Heart right ventricle (tissue), 16 donors: Measurements from ENCODE around the gene MISP3. TPM values are rescaled to one million over a fixed set of nuclear protein-coding genes. Genes with fewer than 3 reads are reported as not detected.
A peak's percentile ranks its signal among the peaks of the same experiment; 100 is the strongest.

Experiments used
- ATAC-seq, 8 donors: fragments of 200-7000 bp; cut with Tn5 transposase; one replicate each; pipeline ENCODE4 v1.9.1; 2020; ENCODE audit warnings: mild to moderate bottlenecking in 8 of 8, moderate library complexity in 8 of 8, moderate number of reproducible peaks in 1 of 8
- DNase-seq, 2 donors: peaks; one replicate each; pipeline ENCODE4 v3.0.0-alpha.2; 2020
- H3K27ac ChIP-seq, 10 donors: fragments of 200-600 bp; sonication (generic) in 2 of 10; one replicate each; pipeline versions ENCODE4 v1.5.0 to v1.8.0; 2020 to 2022; ENCODE audit warnings: mild to moderate bottlenecking in 3 of 10
- H3K27me3 ChIP-seq, 7 donors: fragments of 200-600 bp; one replicate each; pipeline ENCODE4 v1.8.0; 2021 to 2022; ENCODE audit warnings: mild to moderate bottlenecking in 2 of 7
- H3K36me3 ChIP-seq, 9 donors: fragments of 200-600 bp; sonication (generic) in 1 of 9; one replicate each; pipeline versions ENCODE4 v1.5.0 to v1.8.0; 2020 to 2022; ENCODE audit warnings: mild to moderate bottlenecking in 2 of 9
- H3K4me1 ChIP-seq, 9 donors: fragments of 200-600 bp; sonication (generic) in 1 of 9; one replicate each; pipeline versions ENCODE4 v1.5.0 to v1.8.0; 2020 to 2022; ENCODE audit warnings: mild to moderate bottlenecking in 4 of 9
- H3K4me3 ChIP-seq, 10 donors: fragments of 200-600 bp; sonication (generic) in 2 of 10; one replicate each; pipeline versions ENCODE4 v1.5.0 to v1.8.0; 2020 to 2022; ENCODE audit warnings: mild to moderate bottlenecking in 7 of 10, moderate library complexity in 2 of 10
- H3K9me3 ChIP-seq, 11 donors: fragments of 200-600 bp in 10 of 11; sonication (generic) in 2 of 11; one replicate each; pipeline versions ENCODE4 v1.5.0 to v1.8.0; 2013 to 2022; ENCODE audit warnings: mild to moderate bottlenecking in 2 of 11, control low read depth in 1 of 11, moderate library complexity in 1 of 11
- WGBS, 2 donors: extraction: QIAGEN DNeasy Blood & Tissue Kit; methylation state at CpG; one replicate each; pipeline ENCODE4 v1.1.7; 2013; ENCODE audit warnings: inconsistent platforms in 1 of 2; 5-methylcytosine and 5-hydroxymethylcytosine counted together
- intact Hi-C, 10 donors: fragments of 100-400 bp; cut with DNase I; formaldehyde crosslinking; loops; one replicate each; pipeline versions ENCODE4 v1.11.1 to v1.14.2; 2022
- polyA plus RNA-seq, 2 donors: library from polyadenylated mRNA; stranded (reverse); fragments of 200-250 nt; gene quantifications; one replicate each; pipeline ENCODE4 v1.2.3, GENCODE V29; 2013
- total RNA-seq, 10 donors: library from RNA; stranded (reverse); fragmentation: NEBNext Ultra II Directional in 3 of 10; extraction: Animal tissue kit (Norgen Biotek cat#: 25700) in 3 of 10; gene quantifications; one replicate each; pipeline versions ENCODE4 v1.2.1 to v1.2.4, GENCODE V29; 2021 to 2023
- TF ChIP-seq, protein P1 (sequence below), 9 donors: fragments of 200-600 bp; sonication (generic) in 2 of 9; IDR thresholded peaks; one replicate each; pipeline versions ENCODE4 v1.5.0 to v1.8.0; 2021 to 2022; ENCODE audit warnings: antibody characterized with exemption in 9 of 9, mild to moderate bottlenecking in 5 of 9, moderate library complexity in 1 of 9
- donor health status: Arrhythmogenic right ventricular cardiomyopathy.
- donor health status: ischemic (EF 13 %, LVEDD 7.1; RV severe dilation, severe dysfunction).
- donor health status: healthy with polysubstance abuse.
- donor health status: DM: no; HTN: yes; CAD: no.
- donor health status: DM: no; HTN: no; CAD: no.
- donor health status: ischemic (EF 25% LVEDD 6.9; RV normal size, moderate dysfunction).
- donor health status: ischemic (EF 25% LVEDD 5.7; RV mildly dilated, moderate dysfunction).
- donor health status: healthy.
- donor health status: DM: yes; HTN: yes; CAD: no.
- donor health status: Ischemic cardiomyopathy.
- donor health status: ischemic (EF 35%, LVEDD 5.7; RV mildly dilated, moderate dysfunction).
- donor health status: nonischemic (EF 11% LVEDD 7.7; RV severe dilation, severe dysfunction).
- donor health status: DM: yes; HTN: yes; CAD: no.
- donor health status: PGD.
- donor health status: ischemic (EF 29% LVEDD 5.4; RV normal size, mild dysfunction).
- donor health status: nonischemic (EF 23%, LVEDD 6.1; RV moderate dilation, normal function).

The MISP3 gene
- total and polyA plus RNA-seq, 12 donors: 3.1 to 12.4 (median 5.9) TPM

DNA sequence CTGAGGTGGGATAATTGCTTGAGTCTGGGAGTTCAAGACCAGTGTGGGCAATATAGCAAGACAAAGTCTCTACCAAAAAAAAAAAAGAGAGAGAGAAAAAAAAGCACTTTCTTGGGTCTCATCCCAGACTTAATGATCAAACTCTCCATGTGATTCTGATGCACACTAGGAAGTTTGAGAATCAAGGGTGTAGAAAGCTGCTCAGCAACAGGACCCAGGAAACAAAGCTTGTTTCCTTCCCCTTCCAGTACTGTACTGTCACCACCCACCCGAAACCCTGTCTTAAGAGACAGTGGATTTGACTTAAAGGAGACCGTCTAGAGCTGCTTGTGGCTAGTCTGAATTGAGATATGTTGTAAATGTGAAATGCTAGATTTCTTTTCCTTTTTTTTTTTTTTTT, 5.8 kb downstream of the MISP3 start:
- 76 to 83% methylated on average over 2 of the region's 2 CpGs for WGBS, 2 donors
- no peak overlapping the region for H3K4me3 ChIP-seq
- intact Hi-C loops: loop anchor here in 3 of 10 donors (5.0 to 10.0 kb wide), 4 partner anchors 39 to 484 kb away; partner anchors contain the start of genes C19orf53 (in 1 of the 3), MRI1 (in 1 of the 3) and PRKACA (in 1 of the 3)
- ATAC-seq: no peak
- DNase-seq: no peak
- H3K9me3 ChIP-seq: no peaks in the 10 kb centered on the region
- TF ChIP-seq, protein P1, sequence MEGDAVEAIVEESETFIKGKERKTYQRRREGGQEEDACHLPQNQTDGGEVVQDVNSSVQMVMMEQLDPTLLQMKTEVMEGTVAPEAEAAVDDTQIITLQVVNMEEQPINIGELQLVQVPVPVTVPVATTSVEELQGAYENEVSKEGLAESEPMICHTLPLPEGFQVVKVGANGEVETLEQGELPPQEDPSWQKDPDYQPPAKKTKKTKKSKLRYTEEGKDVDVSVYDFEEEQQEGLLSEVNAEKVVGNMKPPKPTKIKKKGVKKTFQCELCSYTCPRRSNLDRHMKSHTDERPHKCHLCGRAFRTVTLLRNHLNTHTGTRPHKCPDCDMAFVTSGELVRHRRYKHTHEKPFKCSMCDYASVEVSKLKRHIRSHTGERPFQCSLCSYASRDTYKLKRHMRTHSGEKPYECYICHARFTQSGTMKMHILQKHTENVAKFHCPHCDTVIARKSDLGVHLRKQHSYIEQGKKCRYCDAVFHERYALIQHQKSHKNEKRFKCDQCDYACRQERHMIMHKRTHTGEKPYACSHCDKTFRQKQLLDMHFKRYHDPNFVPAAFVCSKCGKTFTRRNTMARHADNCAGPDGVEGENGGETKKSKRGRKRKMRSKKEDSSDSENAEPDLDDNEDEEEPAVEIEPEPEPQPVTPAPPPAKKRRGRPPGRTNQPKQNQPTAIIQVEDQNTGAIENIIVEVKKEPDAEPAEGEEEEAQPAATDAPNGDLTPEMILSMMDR (IDR thresholded peaks at IDR 0.05): no peak
- peaks cover 11 to 65% (median 38%) of the 10 kb centered on the region in 9 donors for H3K4me1 ChIP-seq
- H3K36me3 ChIP-seq: peaks cover 0 to 2% (median 0%) of the 10 kb centered on the region in 9 donors
- peak overlapping the region in 1 of 10 donors; percentile 64 for H3K27ac ChIP-seq
- H3K27me3 ChIP-seq: no peaks in the 10 kb centered on the region

DNA sequence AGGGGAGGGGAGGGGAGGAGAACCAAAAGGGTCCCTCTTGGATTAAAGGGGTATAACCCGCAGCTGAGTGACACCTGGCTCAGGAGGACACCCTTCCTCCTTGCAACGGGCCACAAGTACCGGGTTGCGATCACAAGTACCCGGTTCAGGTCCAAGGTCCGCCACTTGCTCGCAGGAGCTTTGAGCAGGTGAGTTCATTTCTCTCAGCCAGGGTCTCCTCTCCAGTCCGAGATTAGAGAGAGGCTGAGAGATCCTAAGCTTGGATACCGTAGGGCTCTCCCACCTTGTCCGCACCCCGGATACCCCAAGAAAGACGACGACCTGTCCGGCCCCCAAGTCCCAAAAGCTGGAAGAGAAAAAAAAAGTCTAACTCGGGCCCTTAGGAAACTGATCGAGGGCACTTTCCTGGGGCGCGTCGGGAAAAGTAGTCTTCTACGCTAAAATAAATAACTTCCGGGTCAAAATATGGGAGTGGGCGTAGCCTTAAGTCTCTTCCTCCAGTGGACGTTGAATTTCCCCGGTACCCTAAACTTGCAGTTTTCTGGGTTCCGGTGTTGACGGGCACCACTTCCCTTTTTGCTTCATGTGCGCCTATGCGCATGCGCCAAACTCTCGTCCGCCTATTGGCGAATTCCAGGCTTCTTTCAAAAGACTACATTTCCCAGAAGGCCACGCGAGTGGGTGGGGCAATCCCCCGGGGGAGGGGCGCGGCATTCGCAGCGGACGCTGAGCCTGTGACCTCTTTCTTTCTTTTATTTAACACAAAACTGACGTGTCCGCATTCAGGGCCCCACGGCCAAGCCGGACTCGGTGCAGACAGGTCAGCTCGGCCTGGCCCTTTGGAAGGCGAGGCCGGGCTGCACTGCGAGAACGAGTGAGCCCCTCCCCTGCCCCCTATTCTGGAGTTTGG, 8.6 kb downstream of the MISP3 start:
- TF ChIP-seq, protein P1 (IDR thresholded peaks at IDR 0.05): no peak
- intact Hi-C loops: loop anchor here in 8 of 10 donors (5.0 to 10.0 kb wide), 3 partner anchors 36 to 56 kb away; partner anchors contain the start of genes PRKACA (in 7 of the 8) and ASF1B (in 2 of the 8)
- 1% methylated on average over 50 of the region's 50 CpGs for WGBS, 2 donors
- Histone ChIP-seq H3K4me1 (peaks cover 5 to 42% (median 19%) of the 10 kb centered on the region in 9 donors), H3K27me3 (no peaks in the 10 kb centered on the region), H3K27ac (peak overlapping the region; percentile 88 to 97 (median 94)), H3K4me3 (peak overlapping the region; percentile 63 to 93 (median 82)), H3K36me3 (peaks cover 0 to 5% (median 0%) of the 10 kb centered on the region in 9 donors), H3K9me3 (no peaks in the 10 kb centered on the region)
- ATAC-seq (peak; percentile 89 to 97 (median 96)), DNase-seq (peak; percentile 99 to 100)

GRCh38 chr19:14081797-14082674, 9.4 kb downstream of the MISP3 start:
- ATAC-seq (peak in 3 of 8 donors; percentile 25 to 67 (median 43)), DNase-seq (peak; percentile 52 to 59)
- H3K4me3 ChIP-seq: peak overlapping the region; percentile 63 to 93 (median 82)
- H3K27ac ChIP-seq: peak overlapping the region; percentile 52 to 97 (median 94)
- H3K27me3 ChIP-seq: no peaks in the 10 kb centered on the region
- H3K4me1 ChIP-seq: peaks cover 5 to 42% (median 19%) of the 10 kb centered on the region in 9 donors
- TF ChIP-seq, protein P1 (IDR thresholded peaks at IDR 0.05): no peak
- intact Hi-C loops: loop anchor here in 8 of 10 donors (5.0 to 10.0 kb wide), 3 partner anchors 35 to 55 kb away; partner anchors contain the start of genes PRKACA (in 7 of the 8) and ASF1B (in 2 of the 8)
- no peaks in the 10 kb centered on the region for H3K9me3 ChIP-seq
- 18 to 19% methylated on average over 24 of the region's 24 CpGs for WGBS, 2 donors
- H3K36me3 ChIP-seq: peaks cover 0 to 11% (median 0%) of the 10 kb centered on the region in 9 donors
